NCI-H69 (cell line): ENCODE results near the gene OR6J1.
"Not testable (repeated sequence)": the region's sequence is repeated elsewhere in the genome, so short reads cannot be mapped to it uniquely, and the experiment has no call there.

Source experiments
- DNase-seq: peaks from one replicate; lab custom pipeline; 2025; lab: John Stamatoyannopoulos, UW

Gene OR6J1

GRCh38 chr14:22644305-22644635 lies at the start of gene OR6J1:
TSS of gene OR6J1 (minus strand) at chr14:22644352. CDS start at chr14:22634811, 9,541 bp downstream.
- no peak for DNase-seq

- no peak for DNase-seq
These were observed 48.0 kb upstream of the OR6J1 start for GRCh38 chr14:22692194-22692593.

- no peak for DNase-seq
These were observed 47.0 kb upstream of the OR6J1 start for GRCh38 chr14:22691171-22691570.

DNA sequence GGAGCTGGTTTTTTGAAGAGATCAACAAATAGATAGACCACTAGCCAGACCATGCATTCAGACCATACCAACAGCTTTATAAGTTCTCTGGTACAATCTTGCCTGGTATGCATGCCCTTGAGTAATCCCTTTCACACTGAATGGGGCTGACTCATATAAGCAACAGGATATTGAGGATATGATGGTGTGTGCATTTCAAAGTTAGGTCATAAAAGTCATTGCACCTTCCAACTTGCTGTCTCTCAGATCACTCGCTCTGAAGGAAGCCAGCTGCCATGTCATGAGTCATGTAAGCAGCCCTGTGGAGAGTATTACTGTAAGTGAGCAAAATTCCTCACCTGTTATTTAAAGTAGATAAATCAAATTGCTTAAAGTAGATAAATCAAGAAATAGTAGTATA lies 45.0 kb upstream of the OR6J1 start:
- no peak for DNase-seq

GRCh38 chr14:22687969-22688368 lies 43.8 kb upstream of the OR6J1 start:
- DNase-seq: not testable (repeated sequence)

DNA sequence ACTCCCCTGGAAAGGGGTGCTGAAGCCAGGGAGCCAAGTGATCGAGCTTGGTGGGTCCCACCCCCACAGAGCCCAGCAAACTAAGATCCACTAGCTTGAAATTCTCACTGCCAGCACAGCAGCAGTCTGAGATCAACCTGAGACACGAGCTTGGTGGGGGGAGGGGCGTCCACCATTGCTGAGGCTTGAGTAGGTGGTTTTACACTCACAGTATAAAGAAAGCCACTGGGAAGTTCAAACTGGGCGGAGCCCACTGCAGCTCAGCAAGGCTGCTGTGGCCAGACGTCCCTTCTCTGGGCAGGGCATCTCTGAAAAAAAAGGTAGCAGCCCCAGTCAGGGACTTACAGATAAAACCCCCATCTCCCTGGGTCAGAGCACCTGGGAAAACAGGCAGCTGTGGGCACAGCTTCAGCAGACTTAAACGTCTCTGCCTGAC lies 42.0 kb upstream of the OR6J1 start:
- not testable (repeated sequence) for DNase-seq

DNA sequence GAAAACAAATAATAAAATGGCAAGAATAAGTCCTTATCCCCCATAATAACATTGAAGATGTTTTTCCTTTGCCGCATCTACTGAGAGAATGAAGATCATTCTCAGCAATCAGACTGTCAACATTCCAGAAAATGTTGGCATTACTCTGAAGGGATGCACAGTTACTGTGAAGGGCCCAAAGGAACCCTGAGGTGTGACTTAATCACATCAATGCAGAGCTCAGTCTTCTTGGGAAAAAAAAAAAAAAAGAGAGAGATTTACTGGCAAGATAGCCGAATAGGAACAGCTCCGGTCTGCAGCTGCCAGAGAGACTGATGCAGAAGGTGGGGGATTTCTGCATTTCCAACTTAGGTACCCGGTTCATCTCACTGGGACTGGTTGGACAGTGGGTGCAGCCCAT lies 41.3 kb upstream of the OR6J1 start:
- DNase-seq: no peak

DNA sequence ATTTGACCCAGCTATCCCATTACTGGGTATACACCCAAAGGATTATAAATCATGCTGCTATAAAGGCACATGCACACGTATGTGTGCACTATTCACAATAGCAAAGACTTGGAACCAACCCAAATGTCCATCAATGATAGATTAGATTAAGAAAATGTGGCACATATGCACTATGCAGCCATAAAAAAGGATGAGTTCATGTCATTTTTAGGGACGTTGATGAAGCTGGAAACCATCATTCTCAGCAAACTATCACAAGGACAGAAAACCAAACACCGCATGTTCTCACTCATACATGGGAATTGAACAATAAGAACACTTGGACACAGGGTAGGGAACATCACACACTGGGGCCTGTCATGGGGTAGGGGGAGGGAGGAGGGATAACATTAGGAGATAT lies 39.3 kb upstream of the OR6J1 start:
- not testable (repeated sequence) for DNase-seq

DNA sequence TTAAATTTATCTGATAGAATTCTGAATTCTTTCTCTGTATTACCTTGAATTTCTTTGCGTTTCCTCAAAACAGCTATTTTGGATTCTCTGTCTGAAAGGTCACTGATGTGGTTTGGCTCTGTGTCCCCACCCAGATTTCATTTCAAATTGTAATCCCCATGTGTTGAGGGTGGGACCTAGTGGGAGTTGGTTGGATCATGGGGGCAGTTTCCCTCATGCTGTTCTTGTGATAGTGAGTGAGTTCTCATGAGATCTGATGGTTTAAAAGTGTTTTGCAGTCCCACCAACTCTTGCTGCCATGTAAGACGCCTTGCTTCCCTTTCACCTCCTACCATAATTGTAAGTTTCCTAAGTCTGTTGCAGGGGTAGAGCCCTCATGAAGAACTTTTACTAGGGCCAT lies 34.1 kb upstream of the OR6J1 start:
- no peak for DNase-seq

- DNase-seq: not testable (repeated sequence)
These were observed 33.4 kb upstream of the OR6J1 start for GRCh38 chr14:22677551-22677950.

DNA sequence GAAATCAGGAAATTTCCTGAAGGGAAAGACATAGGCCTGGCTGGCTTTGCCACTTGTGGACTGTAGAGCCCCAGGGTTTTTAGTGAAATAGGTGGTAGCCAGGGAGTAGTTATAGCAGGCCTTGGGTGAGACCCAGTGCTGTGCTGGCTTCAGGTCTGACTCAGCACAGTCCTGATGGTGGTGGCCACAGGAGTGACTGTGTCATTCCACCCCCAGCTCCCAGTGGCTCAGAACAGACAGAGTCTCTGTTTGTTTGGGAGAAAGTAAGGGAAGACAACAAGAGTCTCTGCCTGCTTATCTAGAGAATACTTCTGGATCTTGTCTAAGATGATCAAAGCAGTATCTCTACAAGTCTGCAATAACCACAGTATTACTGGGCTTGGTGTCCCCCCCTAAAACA lies 27.5 kb upstream of the OR6J1 start:
- DNase-seq: no peak

DNA sequence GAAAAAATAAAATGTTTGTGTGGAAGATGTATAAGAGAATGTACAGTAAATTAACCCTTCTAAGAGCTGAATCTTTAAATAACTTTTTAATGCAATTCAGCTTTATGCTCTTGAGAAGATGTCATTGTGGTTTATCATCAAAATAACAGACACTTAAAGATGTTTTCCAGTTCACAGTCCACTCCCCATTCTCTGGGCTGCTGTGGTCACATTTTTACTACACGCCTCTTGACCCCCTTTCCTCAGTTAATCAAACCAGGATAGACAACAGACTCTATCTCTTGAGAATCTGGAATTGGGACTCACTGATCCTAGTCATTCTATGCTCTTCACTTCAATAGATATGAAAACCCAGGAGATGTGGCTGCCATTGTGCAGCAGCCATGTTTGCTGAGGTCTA lies 24.7 kb upstream of the OR6J1 start:
- no peak for DNase-seq

GRCh38 chr14:22668417-22668816 lies 24.3 kb upstream of the OR6J1 start:
- no peak for DNase-seq

DNA sequence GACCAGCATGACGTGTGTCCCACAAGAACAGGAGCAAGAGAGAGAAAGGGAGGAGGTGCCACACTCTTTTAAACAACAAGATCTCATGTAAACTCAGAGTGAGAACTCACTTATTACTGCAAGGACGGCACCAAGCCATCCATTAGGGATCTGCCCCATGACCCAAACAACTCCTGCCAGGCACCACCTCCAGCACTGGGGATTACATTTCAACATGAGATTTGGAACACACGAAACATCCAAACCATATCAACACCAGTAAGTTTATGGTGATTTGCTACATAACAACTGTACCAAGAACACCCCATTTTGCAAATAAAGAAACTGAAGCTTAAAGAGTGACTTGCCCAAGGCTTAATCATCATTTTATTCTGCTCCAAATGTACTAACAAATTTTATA lies 23.7 kb upstream of the OR6J1 start:
- DNase-seq: no peak

GRCh38 chr14:22666203-22666893 lies 22.2 kb upstream of the OR6J1 start:
- DNase-seq: no peak

- peak; percentile 29 for DNase-seq
These were observed 20.1 kb upstream of the OR6J1 start for GRCh38 chr14:22664261-22664660.

- DNase-seq: no peak
These were observed 16.5 kb upstream of the OR6J1 start for GRCh38 chr14:22660654-22661053.

- DNase-seq: no peak
These were observed 14.8 kb upstream of the OR6J1 start for GRCh38 chr14:22658946-22659345.

DNA sequence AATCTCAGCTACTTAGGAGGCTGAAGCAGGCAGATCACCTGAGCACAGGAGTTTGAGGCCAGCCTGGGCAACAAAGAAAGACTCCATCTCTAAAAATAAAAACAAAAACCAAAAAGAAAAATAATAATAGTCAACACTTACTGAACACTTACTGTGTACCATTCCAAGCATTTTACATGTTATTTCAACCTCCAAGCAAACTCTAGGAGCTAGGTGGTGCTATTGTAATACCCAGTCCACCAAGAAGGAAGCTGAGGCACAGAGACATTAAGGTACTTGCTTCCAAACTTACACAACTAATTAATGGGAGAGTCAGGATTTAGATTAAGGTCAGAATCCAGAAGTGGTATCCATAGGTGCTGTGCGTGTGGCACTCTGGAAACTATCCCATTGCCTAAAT lies 13.7 kb upstream of the OR6J1 start:
- peak; percentile 14 for DNase-seq

DNA sequence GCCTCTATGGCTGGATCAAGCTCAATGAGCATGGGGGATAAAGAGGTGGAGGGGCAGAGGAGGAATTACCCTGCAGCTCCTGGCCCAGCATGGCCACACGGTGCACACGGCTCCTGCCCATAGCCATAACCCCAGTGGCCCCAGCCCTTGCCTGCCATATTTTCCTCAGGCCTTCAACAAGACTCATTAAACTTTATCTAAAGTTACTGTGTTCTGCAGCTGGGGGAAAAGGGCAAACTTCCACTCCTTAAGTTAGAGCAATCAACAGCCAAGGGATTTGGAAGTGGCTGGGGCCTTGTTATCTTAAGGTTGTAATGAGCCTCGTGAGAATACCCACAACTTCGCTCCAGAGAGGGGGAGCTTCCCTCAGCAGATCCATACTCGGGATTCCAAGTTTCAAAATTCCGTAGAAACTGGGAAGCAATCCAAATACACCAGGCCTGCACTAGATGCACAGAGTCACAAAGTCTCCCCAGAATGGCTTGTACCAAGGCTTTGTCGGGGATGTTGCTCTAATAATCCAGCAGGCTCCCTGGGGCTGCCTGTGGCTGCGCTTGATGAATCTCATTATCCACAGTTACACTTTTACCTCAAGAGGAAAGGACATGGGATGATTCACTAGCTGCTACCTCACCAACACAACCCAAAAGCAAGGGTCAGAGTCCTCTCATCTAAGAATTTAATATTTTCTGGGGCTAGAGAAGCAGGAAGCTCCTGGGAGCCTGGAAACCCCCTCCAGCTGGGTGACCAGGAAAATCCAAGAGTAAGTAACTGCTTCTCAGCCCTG lies 13.0 kb upstream of the OR6J1 start:
- no peak for DNase-seq

DNA sequence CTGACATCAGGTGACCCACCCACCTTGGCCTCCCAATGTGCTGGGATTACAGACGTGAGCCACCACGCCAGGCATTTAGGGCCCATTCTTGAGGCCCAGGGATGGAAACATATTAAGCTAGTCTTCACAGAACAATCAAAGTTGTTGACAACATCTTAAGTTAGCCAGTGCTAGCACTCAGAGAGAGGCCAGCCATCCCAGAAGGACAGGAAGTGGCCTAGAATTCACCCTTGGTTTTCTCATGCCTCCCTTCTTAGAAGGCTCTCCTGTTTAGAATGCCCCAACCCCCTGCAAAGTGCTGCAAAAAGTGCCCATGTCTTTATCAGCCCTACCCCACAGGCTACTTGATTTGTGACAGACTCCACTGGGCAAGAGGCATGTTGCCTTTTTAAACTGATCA lies 12.1 kb upstream of the OR6J1 start:
- no peak for DNase-seq

- peak; percentile 75 for DNase-seq
These were observed 9.0 kb upstream of the OR6J1 start for GRCh38 chr14:22653012-22653621.

- DNase-seq: no peak
These were observed 7.4 kb upstream of the OR6J1 start for GRCh38 chr14:22651586-22651985.
